HFF-Myc (cell line): Measurements from ENCODE around the gene TPRA1.

ENCODE experiments used
- DNase-seq: peaks from one replicate; pipeline ENCODE4 v3.0.0-alpha.2; 2011; ENCODE audit warnings: low read depth; ENCODE audit errors: extremely low read depth
- H3K4me3 ChIP-seq: replicated peaks from 2 replicates; pipeline ENCODE4 v1.5.1; 2011; ENCODE audit warnings: low read depth, mild to moderate bottlenecking, control low read depth, low read length
- CTCF ChIP-seq: IDR thresholded peaks from 2 replicates; pipeline ENCODE4 v1.5.1; 2012; ENCODE audit warnings: mild to moderate bottlenecking, low read depth, low read length, control low read depth; ENCODE audit errors: missing control alignments

Gene TPRA1

DNA sequence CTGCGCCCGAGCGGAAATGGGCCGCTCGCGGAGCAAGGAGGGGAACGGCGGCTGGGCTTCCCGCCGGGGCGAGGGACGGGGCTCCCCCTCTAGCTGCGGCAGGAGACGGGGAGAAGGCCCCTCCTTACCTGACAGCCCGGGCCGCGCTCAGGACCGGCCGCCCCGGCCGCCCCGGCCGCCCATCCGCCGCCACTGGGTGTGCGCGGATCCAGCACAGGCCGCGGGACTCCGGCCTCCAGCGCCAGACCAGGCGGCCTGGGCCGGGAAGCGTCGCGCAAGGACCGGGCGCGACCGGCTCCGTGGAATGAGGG lies 296 bp downstream of the TPRA1 start:
- TF ChIP-seq CTCF, result no peak
- DNase-seq, result no peak
- peak overlapping the region; percentile 85 for H3K4me3 ChIP-seq

GRCh38 chr3:127589600-127590281 lies 792 bp downstream of the TPRA1 start:
- peak overlapping the region; percentile 85 for H3K4me3 ChIP-seq
- TF ChIP-seq CTCF, result no peak
- DNase-seq, result no peak

- no peak for DNase-seq
Measured at GRCh38 chr3:127588806-127589577, 1.5 kb downstream of the TPRA1 start.

GRCh38 chr3:127587876-127588275 lies 2.7 kb downstream of the TPRA1 start:
- DNase-seq, result no peak
- no peak for TF ChIP-seq CTCF
- H3K4me3 ChIP-seq, result no peak overlapping the region

More at GRCh38 chr3:127588806-127589577, 1.5 kb downstream of the TPRA1 start:
- TF ChIP-seq CTCF, result no peak
- H3K4me3 ChIP-seq, result peak overlapping the region; percentile 85

- no peak for DNase-seq
- no peak for TF ChIP-seq CTCF
- no peak overlapping the region for H3K4me3 ChIP-seq
Measured at GRCh38 chr3:127585813-127586413, 4.6 kb downstream of the TPRA1 start.

DNA sequence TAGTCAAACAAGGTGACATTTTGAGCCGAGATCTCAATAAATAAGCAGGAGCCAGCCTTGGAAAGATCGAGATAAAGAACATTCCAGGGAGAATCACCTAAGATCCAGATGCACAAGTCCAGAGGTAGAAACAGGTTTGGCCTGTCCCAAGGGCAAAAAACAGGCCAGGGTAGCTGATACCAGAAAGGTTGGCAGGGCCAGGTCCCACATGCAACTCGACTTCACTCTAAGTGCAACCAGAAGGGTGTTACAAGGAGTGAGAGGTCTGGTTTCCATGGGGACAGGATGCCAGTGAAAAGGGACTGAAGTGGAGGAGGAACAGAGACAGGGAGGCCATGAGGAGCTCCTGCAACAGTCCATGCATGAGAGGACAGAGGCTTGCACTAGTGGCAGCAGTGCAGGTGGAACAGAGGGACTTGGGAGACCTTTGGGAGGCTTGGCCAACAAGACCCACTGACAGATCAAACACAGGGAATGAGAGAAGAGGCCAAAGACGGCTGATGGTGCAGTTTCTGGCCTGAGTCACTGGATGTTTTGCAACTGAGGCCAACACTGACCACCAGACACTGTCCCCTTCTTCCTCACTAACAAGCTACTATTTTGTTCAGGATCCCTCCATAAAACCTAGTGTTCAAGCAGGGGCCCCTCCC lies 5.2 kb downstream of the TPRA1 start:
- no peak for TF ChIP-seq CTCF
- no peak for DNase-seq
- H3K4me3 ChIP-seq, result no peak overlapping the region
